Stimulated activated CD4-positive, alpha-beta T cell treated with anti-CD3 and anti-CD28 coated beads, Interleukin-1b, Interleukin-23, amount 100 ng/mL, for 1 hour (primary cell): ENCODE measurements around the gene SPG21.
A peak's percentile ranks its signal among the peaks of the same experiment; 100 is the strongest.
"Not testable (repeated sequence)": the region's sequence is repeated elsewhere in the genome, so short reads cannot be mapped to it uniquely, and the experiment has no call there.

Experiments used
- DNase-seq, 2 donors: peaks; one replicate each; pipeline ENCODE4 v3.0.0-alpha.2; 2020; ENCODE audit warnings: low read depth in 2 of 2

The SPG21 gene, protein sequence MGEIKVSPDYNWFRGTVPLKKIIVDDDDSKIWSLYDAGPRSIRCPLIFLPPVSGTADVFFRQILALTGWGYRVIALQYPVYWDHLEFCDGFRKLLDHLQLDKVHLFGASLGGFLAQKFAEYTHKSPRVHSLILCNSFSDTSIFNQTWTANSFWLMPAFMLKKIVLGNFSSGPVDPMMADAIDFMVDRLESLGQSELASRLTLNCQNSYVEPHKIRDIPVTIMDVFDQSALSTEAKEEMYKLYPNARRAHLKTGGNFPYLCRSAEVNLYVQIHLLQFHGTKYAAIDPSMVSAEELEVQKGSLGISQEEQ

DNA sequence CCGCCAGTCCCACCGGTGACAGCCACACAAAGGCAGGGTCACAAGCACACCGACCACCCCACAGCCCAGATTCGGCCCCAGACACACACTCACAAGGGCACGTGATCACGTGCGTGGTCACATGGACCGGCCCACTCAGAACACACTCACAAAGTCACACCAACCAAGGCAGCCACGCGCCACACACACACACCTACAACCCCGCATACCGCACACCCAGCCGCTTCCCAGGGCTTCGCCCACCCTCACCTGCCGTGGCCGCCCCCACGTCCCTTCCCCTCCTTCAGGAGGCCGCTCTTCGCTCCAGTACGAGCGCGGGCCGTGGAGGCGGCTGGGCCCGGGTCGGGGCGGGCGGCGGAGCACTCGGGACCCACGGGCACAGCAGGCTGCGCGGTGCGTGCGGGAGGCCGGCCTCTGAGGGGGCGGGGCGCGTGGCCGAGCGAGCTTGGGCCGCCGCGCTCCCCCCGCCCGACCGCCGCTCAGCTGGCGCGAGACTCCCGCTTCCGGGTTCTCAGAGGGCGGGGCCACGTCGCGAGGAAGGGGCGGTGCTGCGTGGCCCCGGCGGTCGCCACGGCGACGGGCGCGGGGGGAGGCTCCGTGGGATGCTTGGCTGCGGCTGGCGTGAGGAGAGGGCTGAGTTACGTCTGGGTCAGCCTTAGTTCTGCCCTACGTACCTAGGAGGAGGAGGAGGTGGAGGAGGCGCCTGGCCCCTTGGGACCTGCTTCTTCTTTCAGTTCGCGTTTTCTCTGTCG is at the start of gene SPG21:
SPG21 (minus strand) TSS at position 499 of the 752 bp plus-strand sequence. CDS start 6,345 bp downstream, outside the sequence.
- DNase-seq: peak; percentile 73 to 82

DNA sequence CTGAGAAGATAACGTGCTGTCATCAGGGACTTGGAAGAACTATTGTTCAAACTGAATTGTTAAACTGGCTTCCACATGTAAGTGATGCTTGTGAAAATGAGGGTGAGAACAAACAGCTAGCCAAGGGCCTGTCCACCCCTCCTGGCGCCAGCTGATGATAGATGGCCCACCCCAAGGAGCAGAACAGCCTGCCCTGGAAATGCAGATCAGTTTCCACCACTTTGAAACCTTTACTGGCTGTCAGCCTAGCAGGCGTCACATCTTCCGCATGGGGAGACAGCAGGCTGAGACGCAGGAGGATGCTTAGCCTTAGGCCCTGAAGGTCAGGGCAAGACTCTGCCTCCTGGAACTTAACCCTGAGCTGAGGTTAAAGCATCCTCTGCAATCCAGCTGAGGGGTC is 49.1 kb upstream of the SPG21 start:
- no peak for DNase-seq

- DNase-seq: no peak
These were observed 48.7 kb upstream of the SPG21 start for GRCh38 chr15:65038428-65038827.

DNA sequence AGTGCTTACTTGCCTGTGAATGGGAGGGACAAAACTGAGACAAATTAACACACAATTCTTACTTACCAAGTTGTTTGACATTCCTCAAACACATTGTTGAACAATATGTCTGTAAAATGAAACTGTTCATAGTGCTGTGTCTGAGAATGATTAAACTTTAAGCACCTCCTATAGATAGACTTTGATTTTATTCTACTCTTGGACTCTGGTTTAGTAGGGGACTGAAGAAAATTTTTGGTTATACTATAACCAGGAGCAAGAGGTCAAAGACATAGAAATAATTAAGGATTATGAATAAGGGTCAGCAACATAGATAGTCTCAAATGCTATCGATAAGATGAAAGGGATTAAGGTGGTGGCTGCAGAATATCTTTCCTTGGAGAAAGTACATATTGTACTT is 47.6 kb upstream of the SPG21 start:
- no peak for DNase-seq

- no peak for DNase-seq
These were observed 45.0 kb upstream of the SPG21 start for GRCh38 chr15:65034719-65035118.

GRCh38 chr15:65033659-65034269 is 44.0 kb upstream of the SPG21 start:
- DNase-seq: no peak

GRCh38 chr15:65032801-65033537 is 43.3 kb upstream of the SPG21 start:
- DNase-seq: no peak

DNA sequence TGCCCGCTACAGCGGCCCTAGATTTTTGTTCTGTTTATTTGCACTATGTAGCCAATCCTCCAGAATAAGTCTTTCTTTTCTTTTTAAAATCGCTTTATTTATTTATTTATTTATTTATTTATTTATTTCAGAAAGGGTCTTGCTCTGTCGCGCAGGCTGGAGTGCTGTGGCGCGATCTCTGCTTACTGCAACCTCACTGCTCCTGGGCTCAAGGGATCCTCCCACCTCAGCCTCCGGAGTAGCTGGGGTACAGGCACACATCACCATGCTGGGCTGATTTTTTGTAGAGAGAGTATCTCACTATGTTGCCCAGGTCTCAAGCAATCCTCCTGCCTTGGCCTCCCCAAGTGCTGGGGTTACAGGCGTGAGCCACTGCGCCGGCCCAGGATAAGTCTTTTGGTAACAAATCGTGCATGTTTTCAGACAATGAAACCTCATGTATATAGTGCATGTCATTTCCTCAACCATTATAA is 40.1 kb upstream of the SPG21 start:
- DNase-seq: no peak

- DNase-seq: peak; percentile 85 to 97
These were observed 39.4 kb upstream of the SPG21 start, which contains the start of gene MTFMT for GRCh38 chr15:65028921-65029735. Gene MTFMT, minus strand, starts transcription at chr15:65029639. Its CDS starts 26 bp downstream, at chr15:65029613.

DNA sequence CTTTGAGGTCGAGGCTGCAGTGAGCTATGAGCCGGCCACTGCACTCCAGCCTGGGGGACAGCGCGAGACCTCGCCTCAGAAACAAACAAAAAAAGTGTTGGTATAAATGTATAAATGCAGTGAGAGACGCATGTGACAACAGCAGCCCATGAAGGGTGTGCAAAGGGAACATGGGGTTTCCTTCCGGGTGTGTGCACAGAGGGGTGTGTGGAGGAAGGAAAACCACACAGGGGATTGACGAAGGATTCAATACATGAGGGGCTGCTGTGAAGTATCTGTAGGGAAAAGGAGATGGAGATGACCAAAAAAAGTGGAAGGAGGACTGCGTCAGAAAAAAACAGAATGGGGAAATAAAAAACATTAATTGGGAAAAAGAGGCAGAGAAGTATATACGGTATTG is 38.6 kb upstream of the SPG21 start:
- no peak for DNase-seq

DNA sequence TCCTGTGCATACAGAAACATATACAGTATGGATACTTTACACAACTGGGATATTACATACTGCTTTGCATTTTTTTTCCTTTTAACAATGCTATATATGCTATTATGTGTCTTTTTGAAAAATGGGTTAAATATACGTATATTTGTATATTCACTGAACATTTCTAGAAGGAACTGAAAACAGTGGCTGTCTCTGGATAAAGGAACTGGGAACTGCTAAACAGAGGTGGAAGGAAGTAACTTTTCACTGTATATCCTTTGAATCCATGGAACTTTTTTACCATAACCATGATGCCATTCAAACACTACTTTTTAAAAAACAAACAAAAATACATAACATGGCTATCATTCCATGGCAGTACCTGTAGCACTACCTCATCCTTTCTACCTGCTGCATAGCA is 37.9 kb upstream of the SPG21 start:
- DNase-seq: no peak

GRCh38 chr15:65026756-65027155 is 37.0 kb upstream of the SPG21 start:
- DNase-seq: no peak

DNA sequence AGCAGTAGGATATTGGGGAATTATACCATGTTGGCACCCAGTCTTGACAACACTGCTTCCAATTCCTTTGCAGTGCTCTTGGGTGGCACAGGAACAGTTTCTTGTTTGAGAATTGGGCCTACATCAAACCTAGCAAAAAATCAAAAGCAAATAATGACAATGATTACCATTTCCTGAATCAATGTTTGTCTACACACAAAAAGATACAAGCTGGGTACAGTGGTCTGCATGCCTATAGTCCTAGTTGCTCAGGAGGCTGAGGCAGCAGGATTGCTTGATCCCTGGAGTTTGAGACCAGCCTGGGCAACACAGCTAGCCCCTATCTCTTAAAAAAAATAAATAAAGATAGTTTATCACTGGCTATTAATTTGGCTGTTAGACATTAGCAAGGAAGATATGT is 31.8 kb upstream of the SPG21 start:
- no peak for DNase-seq

DNA sequence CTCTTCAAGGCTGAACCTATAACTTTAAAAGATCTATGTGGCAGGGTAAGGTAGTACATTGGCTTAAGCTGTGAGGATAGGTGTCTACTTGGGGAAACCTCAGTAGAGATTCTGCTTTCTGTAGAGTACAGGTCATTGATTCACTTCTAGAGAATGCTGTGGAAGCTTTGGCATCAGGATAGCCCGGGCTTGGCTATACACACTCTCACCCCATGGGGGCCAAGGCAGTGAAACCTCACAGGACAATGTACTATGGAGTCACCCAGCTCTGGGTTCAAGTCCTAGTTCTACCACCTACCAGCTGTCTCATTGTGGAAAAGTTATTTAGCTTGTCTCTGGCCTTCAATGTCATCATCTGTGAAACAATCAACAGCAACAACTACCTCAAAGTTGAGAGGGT is 30.7 kb upstream of the SPG21 start:
- DNase-seq: no peak

DNA sequence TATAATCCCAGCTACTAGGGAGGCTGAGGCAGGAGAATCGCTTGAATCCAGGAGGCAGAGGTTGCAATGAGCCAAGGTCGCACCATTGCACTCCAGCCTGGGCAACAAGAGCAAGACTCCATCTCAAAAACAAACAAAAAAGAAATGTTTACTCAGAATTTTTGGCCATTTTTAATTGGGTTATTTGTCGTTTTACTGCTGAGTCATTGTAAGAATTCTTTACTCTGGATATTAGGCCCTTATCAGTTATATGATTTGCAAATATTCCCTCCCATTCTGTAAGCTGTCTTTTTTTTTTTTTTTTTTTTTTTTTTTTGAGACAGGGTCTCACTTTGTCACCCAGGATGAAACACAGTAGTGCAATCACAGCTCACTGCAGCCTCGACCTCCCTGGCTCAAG is 21.5 kb upstream of the SPG21 start:
- DNase-seq: not testable (repeated sequence)

DNA sequence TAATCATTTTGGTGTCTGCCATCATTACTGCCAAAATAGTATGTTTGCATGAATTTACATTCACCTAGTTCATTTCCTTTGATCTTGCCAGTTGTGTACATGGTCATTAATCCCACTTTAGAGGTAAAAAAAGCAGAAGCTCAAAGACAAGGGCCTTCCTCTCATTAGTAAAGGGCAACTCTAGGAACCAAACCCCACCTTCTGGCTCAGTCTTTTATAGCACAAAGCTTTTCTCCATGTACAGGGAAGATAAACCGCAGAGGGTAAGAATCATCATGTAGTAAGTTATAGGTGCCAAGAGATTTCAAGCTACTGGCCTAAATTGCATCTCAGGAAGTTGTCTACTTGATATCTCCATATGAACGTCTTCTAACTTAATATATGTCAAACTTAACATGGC is 19.3 kb upstream of the SPG21 start:
- DNase-seq: no peak

DNA sequence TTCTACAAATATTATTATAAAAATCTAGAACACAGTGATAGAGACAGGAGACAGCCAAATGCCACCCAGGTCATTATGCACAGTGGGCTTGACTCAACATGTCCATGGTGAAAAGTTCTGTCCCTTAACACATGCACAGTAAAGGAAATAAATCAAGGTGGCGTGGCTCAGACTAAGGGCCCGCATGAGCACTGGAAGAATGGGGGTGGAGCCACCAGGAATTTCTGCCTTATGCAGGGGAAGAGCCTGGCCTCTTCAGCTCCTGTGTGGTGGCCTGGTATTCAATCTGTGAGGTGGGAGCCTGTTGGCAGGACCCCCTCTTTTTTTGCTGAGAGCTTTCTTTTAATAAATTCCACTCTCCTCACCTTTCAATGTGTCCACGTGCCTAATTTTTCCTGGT is 17.2 kb upstream of the SPG21 start:
- DNase-seq: no peak

DNA sequence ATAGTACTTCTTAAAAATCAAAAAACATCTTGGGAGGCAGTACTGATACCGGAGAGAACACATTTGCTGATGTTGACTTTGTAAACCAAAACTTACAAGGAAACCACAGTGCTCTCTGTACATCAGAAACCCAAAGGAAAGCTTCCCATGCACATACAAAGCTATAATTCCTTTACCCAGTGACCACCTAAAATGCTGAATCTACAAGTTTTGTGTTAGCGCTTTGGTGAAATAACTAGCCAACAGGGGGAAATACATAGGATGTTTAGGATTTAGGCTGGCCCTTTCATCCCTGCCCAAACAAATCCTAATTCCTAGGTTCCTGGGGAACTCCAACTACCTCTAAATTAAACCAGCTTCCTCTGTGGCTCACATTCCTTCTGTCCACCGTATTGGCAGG is 15.3 kb upstream of the SPG21 start:
- no peak for DNase-seq

- no peak for DNase-seq
These were observed 8.1 kb upstream of the SPG21 start for GRCh38 chr15:64997745-64998375.

DNA sequence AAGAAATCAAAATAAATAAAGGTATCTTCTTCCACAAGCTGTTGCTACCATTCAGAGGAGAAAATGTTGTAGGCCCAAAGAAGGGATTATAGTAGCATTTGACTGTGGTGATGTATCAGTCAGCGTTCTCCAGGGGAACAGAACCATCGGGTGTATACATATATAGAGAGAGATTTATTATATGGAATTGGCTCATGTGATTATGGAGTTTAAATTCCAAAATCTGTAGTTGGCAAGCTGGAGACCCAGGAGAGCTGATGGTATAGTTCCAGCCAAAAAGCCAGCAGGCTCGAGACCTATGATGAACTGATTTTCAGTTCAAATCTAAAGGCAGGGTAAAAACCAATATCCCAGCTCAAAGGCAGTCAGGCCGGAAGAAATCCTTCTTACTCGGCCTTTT is 7.4 kb upstream of the SPG21 start:
- DNase-seq: no peak

DNA sequence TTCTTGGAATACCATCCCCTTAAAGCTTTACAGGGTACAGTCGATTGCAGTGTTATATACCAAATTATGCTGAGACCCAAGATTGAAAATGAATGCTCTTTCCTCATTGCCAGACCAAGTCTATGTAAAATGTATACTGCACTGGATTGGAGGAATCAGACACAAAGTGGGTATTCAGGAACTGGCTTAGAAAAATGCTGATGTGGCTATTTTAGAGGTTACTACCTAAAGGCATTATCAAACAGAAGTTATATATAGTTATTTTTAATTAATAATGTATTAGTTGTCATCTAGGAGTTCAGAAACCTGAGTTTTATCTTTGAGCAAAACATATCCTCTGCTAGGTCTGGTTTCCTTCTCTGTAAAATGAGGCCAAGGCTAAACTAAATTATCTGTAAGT is 3.6 kb upstream of the SPG21 start:
- DNase-seq: no peak
